Measurements from ENCODE around the gene MFSD6L. TPM values are rescaled to one million over a fixed set of nuclear protein-coding genes. Genes with fewer than 3 reads are reported as not detected.

MFSD6L gene
- total and polyA plus RNA-seq, 2 of the 13 experiments (the other 11 are each of a cell fraction or from before 2014, with no cell fraction given): not detected

- TF ChIP-seq FUBP1 (CRISPR knock-in tag; IDR thresholded peaks at IDR 0.05; ENCODE audit: borderline replicate concordance) (no peak), EEA1 (CRISPR knock-in tag; IDR thresholded peaks at IDR 0.05; ENCODE audit: borderline replicate concordance) (no peak), ZBTB40 (IDR thresholded peaks at IDR 0.05) (no peak), ZBTB40 (CRISPR knock-in tag; IDR thresholded peaks at IDR 0.05) (no peak), DMTF1 (CRISPR knock-in tag; IDR thresholded peaks at IDR 0.05) (no peak), ZFX (CRISPR knock-in tag; IDR thresholded peaks at IDR 0.05; ENCODE audit: low read depth) (no peak), GPBP1L1 (CRISPR knock-in tag; IDR thresholded peaks at IDR 0.05) (no peak), ZBTB14 (CRISPR knock-in tag; IDR thresholded peaks at IDR 0.05) (no peak), ZBTB44 (CRISPR knock-in tag; IDR thresholded peaks at IDR 0.05) (no peak), ZNF629 (CRISPR knock-in tag; conservative IDR thresholded peaks at IDR 0.05) (no peak)
Measured at GRCh38 chr17:8793649-8794048, 5.5 kb downstream of the MFSD6L start (continued).
